H9 (cell line): ENCODE results near the gene RERE. TPM values are rescaled to one million over a fixed set of nuclear protein-coding genes. Genes with fewer than 3 reads are reported as not detected.

Experiments
- DNase-seq: peaks from one replicate; pipeline ENCODE4 v3.0.0-alpha.2; 2017
- H2AFZ ChIP-seq: one replicate; pipeline ENCODE4 v1.6.1; 2013; ENCODE audit warnings: mild to moderate bottlenecking, low read length, control low read depth, moderate library complexity
- H2AK5ac ChIP-seq: 2 replicates; pipeline ENCODE4 v1.6.1; 2013; ENCODE audit warnings: low read length, control low read depth, mixed read lengths; ENCODE audit not compliant: insufficient read length
- H2BK120ac ChIP-seq: one replicate; pipeline ENCODE4 v1.6.1; 2013; ENCODE audit warnings: low read depth, mild to moderate bottlenecking, low read length, control low read depth, inconsistent platforms; ENCODE audit not compliant: poor library complexity, severe bottlenecking
- H2BK12ac ChIP-seq: 2 replicates; pipeline ENCODE4 v1.6.1; 2013; ENCODE audit warnings: low read length, control low read depth, mixed read lengths, low read depth; ENCODE audit not compliant: insufficient read length
- H2BK15ac ChIP-seq: 2 replicates; pipeline ENCODE4 v1.6.1; 2013; ENCODE audit warnings: low read depth, low read length, control low read depth
- H2BK20ac ChIP-seq: one replicate; pipeline ENCODE4 v1.6.1; 2013; ENCODE audit warnings: low read depth, mild to moderate bottlenecking, low read length, control low read depth, inconsistent platforms; ENCODE audit not compliant: poor library complexity, severe bottlenecking
- H2BK5ac ChIP-seq: 2 replicates; pipeline ENCODE4 v1.6.1; 2013; ENCODE audit warnings: low read length, control low read depth, mixed read lengths; ENCODE audit not compliant: insufficient read length
- H3K14ac ChIP-seq: 2 replicates; pipeline ENCODE4 v1.6.1; 2013; ENCODE audit warnings: low read length, control low read depth; ENCODE audit not compliant: insufficient read depth
- H3K18ac ChIP-seq: 2 replicates; pipeline ENCODE4 v1.6.1; 2013; ENCODE audit warnings: low read depth, mild to moderate bottlenecking, mixed read lengths, low read length, control low read depth; ENCODE audit not compliant: insufficient read length
- H3K23ac ChIP-seq: 2 replicates; pipeline ENCODE4 v1.6.1; 2013; ENCODE audit warnings: low read length, control low read depth, mixed read lengths, low read depth; ENCODE audit not compliant: insufficient read length
- H3K23me2 ChIP-seq: 2 replicates; pipeline ENCODE4 v1.6.1; 2013; ENCODE audit warnings: low read depth, mild to moderate bottlenecking, mixed read lengths, low read length, control low read depth; ENCODE audit not compliant: insufficient read length, poor library complexity, severe bottlenecking
- H3K27ac ChIP-seq: 2 replicates; pipeline ENCODE4 v1.5.1; 2013; ENCODE audit warnings: low read length, control low read depth, mixed read lengths, low read depth; ENCODE audit not compliant: insufficient read length
- H3K27me3 ChIP-seq: 2 replicates; pipeline ENCODE4 v1.6.1; 2013; ENCODE audit warnings: low read length, control low read depth, inconsistent platforms; ENCODE audit not compliant: insufficient read depth
- H3K4ac ChIP-seq: 2 replicates; pipeline ENCODE4 v1.6.1; 2013; ENCODE audit warnings: low read depth, mild to moderate bottlenecking, control low read depth, inconsistent platforms, low read length, moderate library complexity
- H3K4me1 ChIP-seq: 2 replicates; pipeline ENCODE4 v1.6.1; 2013; ENCODE audit warnings: low read length, control low read depth, inconsistent platforms; ENCODE audit not compliant: insufficient read depth
- H3K4me2 ChIP-seq: 2 replicates; pipeline ENCODE4 v1.6.1; 2013; ENCODE audit warnings: low read length, control low read depth, mixed read lengths; ENCODE audit not compliant: insufficient read length, insufficient read depth
- H3K56ac ChIP-seq: 2 replicates; pipeline ENCODE4 v1.6.1; 2013; ENCODE audit warnings: low read depth, mild to moderate bottlenecking, mixed read lengths, low read length, control low read depth; ENCODE audit not compliant: insufficient read length
- H3K79me1 ChIP-seq: 2 replicates; pipeline ENCODE4 v1.6.1; 2013; ENCODE audit warnings: low read depth, mild to moderate bottlenecking, moderate library complexity, low read length, control low read depth, inconsistent platforms; ENCODE audit not compliant: insufficient read depth, poor library complexity, severe bottlenecking
- H3K79me2 ChIP-seq: 2 replicates; pipeline ENCODE4 v1.6.1; 2013; ENCODE audit warnings: low read length, control low read depth, inconsistent platforms; ENCODE audit not compliant: insufficient read depth
- H3K9ac ChIP-seq: 2 replicates; pipeline ENCODE4 v1.6.1; 2013; ENCODE audit warnings: low read length, control low read depth, mixed read lengths; ENCODE audit not compliant: insufficient read length; ENCODE audit errors: extremely low read depth
- H3K9me3 ChIP-seq: one replicate; pipeline ENCODE4 v1.6.1; 2013; ENCODE audit warnings: low read depth, low read length, inconsistent platforms; ENCODE audit not compliant: control insufficient read depth
- H3T11ph ChIP-seq: one replicate; pipeline ENCODE4 v1.6.1; 2013; ENCODE audit warnings: mild to moderate bottlenecking, low read length, control low read depth, inconsistent platforms
- H4K20me1 ChIP-seq: one replicate; pipeline ENCODE4 v1.6.1; 2013; ENCODE audit not compliant: control insufficient read depth, insufficient read length, insufficient read depth
- H4K5ac ChIP-seq: 2 replicates; pipeline ENCODE4 v1.6.1; 2013; ENCODE audit warnings: low read depth, mild to moderate bottlenecking, mixed read lengths, low read length, control low read depth; ENCODE audit not compliant: insufficient read length
- H4K8ac ChIP-seq: replicated peaks from 2 replicates; pipeline ENCODE4 v1.6.1; 2013; ENCODE audit warnings: low read length, control low read depth, mixed read lengths, low read depth; ENCODE audit not compliant: insufficient read length
- H4K91ac ChIP-seq: 2 replicates; pipeline ENCODE4 v1.6.1; 2013; ENCODE audit warnings: low read depth, mild to moderate bottlenecking, moderate library complexity, mixed read lengths, low read length, control low read depth; ENCODE audit not compliant: insufficient read length
- H3K27ac Mint-ChIP-seq, 3 experiments: 2 replicates in 2 of 3; 3 replicates in 1 of 3; pipeline ENCODE4 v1.8.0; 2020 to 2021; ENCODE audit warnings: mixed read lengths in 3 of 3, mild to moderate bottlenecking in 1 of 3, moderate library complexity in 1 of 3
- H3K27me3 Mint-ChIP-seq: 2 replicates; pipeline ENCODE4 v1.8.0; 2021; ENCODE audit warnings: low read depth, mild to moderate bottlenecking, moderate library complexity, mixed read lengths
- H3K36me3 Mint-ChIP-seq, 3 experiments: 2 replicates in 2 of 3; 3 replicates in 1 of 3; pipeline ENCODE4 v1.8.0; 2020 to 2021; ENCODE audit warnings: low read depth in 3 of 3, mixed read lengths in 3 of 3; ENCODE audit not compliant: insufficient read depth in 1 of 3
- H3K4me1 Mint-ChIP-seq, 2 experiments: 2 replicates each; pipeline ENCODE4 v1.8.0; 2020; ENCODE audit warnings: mixed read lengths in 2 of 2
- H3K4me3 Mint-ChIP-seq, 2 experiments: 2 replicates in 1 of 2; 3 replicates in 1 of 2; pipeline ENCODE4 v1.8.0; 2020 to 2021; ENCODE audit warnings: mild to moderate bottlenecking in 2 of 2, mixed read lengths in 2 of 2, moderate library complexity in 1 of 2
- H3K9me3 Mint-ChIP-seq, 2 experiments: 2 replicates in 1 of 2; 3 replicates in 1 of 2; pipeline ENCODE4 v1.8.0; 2020; ENCODE audit warnings: mild to moderate bottlenecking in 2 of 2, mixed read lengths in 2 of 2, moderate library complexity in 1 of 2
- CTCF ChIP-seq: fragments of 200-600 bp; sonication (generic); conservative IDR thresholded peaks from 3 replicates; pipeline ENCODE4 v1.8.0; 2021; ENCODE audit warnings: antibody characterized with exemption, mild to moderate bottlenecking
- WGBS: extraction: QIAGEN DNeasy Blood & Tissue Kit; methylation state at CpG from one replicate; pipeline ENCODE4 v1.1.7; 2013; ENCODE audit warnings: missing lambda C conversion rate, low lambda C conversion rate, mixed read lengths; ENCODE audit not compliant: insufficient read length; ENCODE audit errors: extremely low coverage; 5-methylcytosine and 5-hydroxymethylcytosine counted together
- total RNA-seq: library from RNA; stranded (reverse); gene quantifications from 2 replicates; pipeline ENCODE4 v1.2.1, GENCODE V29; 2021

RERE gene
- total RNA-seq, 1 experiment from 2014 or later, result 103 TPM

GRCh38 chr1:8510041-8510823 is 307.2 kb downstream of the RERE start:
- DNase-seq, result no peak
- Histone ChIP-seq H3K18ac (no peak overlapping the region), H3K14ac (no peak overlapping the region), H2AFZ (no peak overlapping the region), H2BK20ac (no peak overlapping the region), H3K9me3 (no peaks in the 10 kb centered on the region), H3T11ph (no peak overlapping the region), H3K56ac (no peak overlapping the region), H3K4me2 (no peak overlapping the region), H2BK15ac (no peak overlapping the region), H2BK5ac (no peak overlapping the region), H4K91ac (no peak overlapping the region), H3K27me3 (no peaks in the 10 kb centered on the region), H2BK120ac (no peak overlapping the region), H4K5ac (no peak overlapping the region), H3K4me1 (no peaks in the 10 kb centered on the region), H4K8ac (no peak overlapping the region), H2AK5ac (no peak overlapping the region), H4K20me1 (no peaks in the 10 kb centered on the region), H2BK12ac (no peak overlapping the region), H3K23me2 (no peaks in the 10 kb centered on the region), H3K9ac (no peak overlapping the region), H3K79me2 (no peaks in the 10 kb centered on the region; the same call in 1 of the 2 replicates), H3K27ac (no peak overlapping the region), H3K23ac (no peak overlapping the region), H3K79me1 (no peaks in the 10 kb centered on the region), H3K4ac (no peak overlapping the region)
- Mint-ChIP-seq H3K9me3 (no peaks in the 10 kb centered on the region), H3K4me3 (no peak overlapping the region), H3K27ac (peak overlapping the region in 2 of 3 experiments; percentile 41 to 50; a peak in 4 of 7 replicates), H3K36me3 (peaks cover 6 to 26% (median 20%) of the 10 kb centered on the region in 3 experiments; a peak in 6 of 7 replicates), H3K4me1 (peaks cover 9 to 10% of the 10 kb centered on the region in 2 experiments), H3K27me3 (no peaks in the 10 kb centered on the region)
- TF ChIP-seq CTCF, result no peak
- WGBS, result no CpG with 5 or more reads among the region's 9 CpGs
